ENCODE results near the gene HPS1. TPM values are rescaled to one million over a fixed set of nuclear protein-coding genes. Genes with fewer than 3 reads are reported as not detected.

Gene HPS1
- total and polyA plus RNA-seq, 2 experiments from 2014 or later = 21.4 to 51.2 TPM

GRCh38 chr10:98489561-98490481, 43.1 kb upstream of the HPS1 start:
- no peak for ATAC-seq
- no peaks in the 10 kb centered on the region for H4K20me1 ChIP-seq (replicated peaks; ENCODE audit: insufficient read depth)
- H3K4me3 ChIP-seq = no peak overlapping the region

GRCh38 chr10:98488669-98489430, 42.1 kb upstream of the HPS1 start:
- no peak for DNase-seq (ENCODE audit: low spot score)
- Histone ChIP-seq H3K4me1 (ENCODE audit: insufficient read depth) (no peaks in the 10 kb centered on the region), H3K9me2 (ENCODE audit: insufficient read depth) (no peaks in the 10 kb centered on the region), H3K79me2 (replicated peaks; ENCODE audit: insufficient read depth) (no peaks in the 10 kb centered on the region), H3K4me2 (no peak overlapping the region), H2AFZ (no peak overlapping the region), H3K27ac (ENCODE audit: low read depth) (no peak overlapping the region), H3F3A (replicated peaks; ENCODE audit: low read depth) (no peaks in the 10 kb centered on the region), H3K36me3 (ENCODE audit: insufficient read depth) (no peaks in the 10 kb centered on the region), H3K27me3 (ENCODE audit: insufficient read depth) (no peaks in the 10 kb centered on the region), H3K4me3 (no peak overlapping the region), H4K20me1 (replicated peaks; ENCODE audit: insufficient read depth) (no peaks in the 10 kb centered on the region)
- no peaks in the 10 kb centered on the region for H3K27me3 Mint-ChIP-seq (ENCODE audit: insufficient read depth, low read depth, poor library complexity)
- ATAC-seq = no peak
- H3K36me3 Mint-ChIP-seq (ENCODE audit: low read depth) = peaks cover 2% of the 10 kb centered on the region; the same call in 1 of the 3 replicates
- H3K4me3 Mint-ChIP-seq = no peak overlapping the region
- peaks cover 3% of the 10 kb centered on the region; the same call in 1 of the 3 replicates for H3K9me3 Mint-ChIP-seq
- H3K27ac Mint-ChIP-seq = no peak overlapping the region
- H3K4me1 Mint-ChIP-seq = no peaks in the 10 kb centered on the region; the same call in 2 of the 3 replicates
- TF ChIP-seq EZH2 (IDR thresholded peaks at IDR 0.05; ENCODE audit: low read depth, unreplicated experiment) (no peak), ZNF114 (CRISPR knock-in tag; IDR thresholded peaks at IDR 0.05) (no peak), ETS1 (IDR thresholded peaks at IDR 0.05) (no peak), POLR2AphosphoS5 (IDR thresholded peaks at IDR 0.05; ENCODE audit: low read depth) (no peak), JUNB (IDR thresholded peaks at IDR 0.05; ENCODE audit: unreplicated experiment) (no peak), EZH2phosphoT487 (IDR thresholded peaks at IDR 0.05; ENCODE audit: unreplicated experiment) (no peak), STAT1 (IDR thresholded peaks at IDR 0.05; ENCODE audit: unreplicated experiment) (no peak), CTCF (conservative IDR thresholded peaks at IDR 0.05; ENCODE audit: low read depth in 2 of 2) (no peak), ZNF331 (CRISPR knock-in tag; IDR thresholded peaks at IDR 0.05; ENCODE audit: low read depth) (no peak), REST (IDR thresholded peaks at IDR 0.05; ENCODE audit: unreplicated experiment) (no peak), CREB1 (CRISPR knock-in tag; IDR thresholded peaks at IDR 0.05; ENCODE audit: low read depth) (no peak)

More at GRCh38 chr10:98489561-98490481, 43.1 kb upstream of the HPS1 start:
- H3K27me3 ChIP-seq (ENCODE audit: insufficient read depth) = no peaks in the 10 kb centered on the region
- Mint-ChIP-seq H3K9me3 (peaks cover 4% of the 10 kb centered on the region; the same call in 1 of the 3 replicates), H3K4me3 (no peak overlapping the region), H3K27me3 (ENCODE audit: insufficient read depth, low read depth, poor library complexity) (no peaks in the 10 kb centered on the region), H3K36me3 (ENCODE audit: low read depth) (no peaks in the 10 kb centered on the region), H3K4me1 (peaks cover 3% of the 10 kb centered on the region; the same call in 2 of the 3 replicates), H3K27ac (no peak overlapping the region)
- H3K36me3 ChIP-seq (ENCODE audit: insufficient read depth) = no peaks in the 10 kb centered on the region
- TF ChIP-seq STAT1 (IDR thresholded peaks at IDR 0.05; ENCODE audit: unreplicated experiment) (no peak), ZNF331 (CRISPR knock-in tag; IDR thresholded peaks at IDR 0.05; ENCODE audit: low read depth) (no peak), NANOG (IDR thresholded peaks at IDR 0.05; ENCODE audit: borderline replicate concordance) (no peak), CREB1 (CRISPR knock-in tag; IDR thresholded peaks at IDR 0.05; ENCODE audit: low read depth) (no peak)
- H3K9me2 ChIP-seq (ENCODE audit: insufficient read depth) = no peaks in the 10 kb centered on the region
- no peak overlapping the region for H3K4me2 ChIP-seq
- no peak overlapping the region for H3K27ac ChIP-seq (ENCODE audit: low read depth)
- no peaks in the 10 kb centered on the region for H3F3A ChIP-seq (replicated peaks; ENCODE audit: low read depth)
- no peak for DNase-seq (ENCODE audit: low spot score)
- no peak overlapping the region; the same call in 1 of the 2 replicates for H2AFZ ChIP-seq
- no peaks in the 10 kb centered on the region for H3K79me2 ChIP-seq (replicated peaks; ENCODE audit: insufficient read depth)
- no peaks in the 10 kb centered on the region for H3K4me1 ChIP-seq (ENCODE audit: insufficient read depth)
